LoVo (cell line): Measurements from ENCODE around the gene GSC.
"Not testable (repeated sequence)": the region's sequence is repeated elsewhere in the genome, so short reads cannot be mapped to it uniquely, and the experiment has no call there.

Experiments used
- DNase-seq: peaks from one replicate; pipeline ENCODE4 v3.0.0-alpha.2; 2016; ENCODE audit warnings: low spot score

The GSC gene

GRCh38 chr14:94771906-94772490 is 2.1 kb upstream of the GSC start:
- DNase-seq, result no peak

GRCh38 chr14:94771158-94771905 is 1.4 kb upstream of the GSC start:
- DNase-seq, result no peak

DNA sequence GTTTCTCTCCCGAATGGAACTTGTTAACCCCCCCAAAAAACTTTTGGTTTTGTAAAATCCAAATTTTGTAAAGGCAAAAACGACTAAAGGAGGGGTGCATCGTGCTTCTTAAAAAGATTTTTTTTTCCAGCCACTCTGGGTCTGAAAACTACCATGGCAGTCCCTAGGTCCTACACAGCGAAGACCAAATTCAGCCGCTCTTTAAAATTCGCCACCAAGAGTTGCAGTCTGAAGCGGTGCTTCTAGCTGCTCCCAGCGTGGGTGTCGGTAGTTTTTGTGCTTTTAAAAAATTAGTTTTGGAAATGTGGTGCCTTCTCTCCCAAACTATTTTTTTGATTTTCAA is 873 bp upstream of the GSC start:
- DNase-seq, result no peak

GRCh38 chr14:94770251-94770749 is 387 bp upstream of the GSC start:
- no peak for DNase-seq

- DNase-seq, result no peak
Observed at GRCh38 chr14:94768521-94769390, 1.2 kb downstream of the GSC start.

DNA sequence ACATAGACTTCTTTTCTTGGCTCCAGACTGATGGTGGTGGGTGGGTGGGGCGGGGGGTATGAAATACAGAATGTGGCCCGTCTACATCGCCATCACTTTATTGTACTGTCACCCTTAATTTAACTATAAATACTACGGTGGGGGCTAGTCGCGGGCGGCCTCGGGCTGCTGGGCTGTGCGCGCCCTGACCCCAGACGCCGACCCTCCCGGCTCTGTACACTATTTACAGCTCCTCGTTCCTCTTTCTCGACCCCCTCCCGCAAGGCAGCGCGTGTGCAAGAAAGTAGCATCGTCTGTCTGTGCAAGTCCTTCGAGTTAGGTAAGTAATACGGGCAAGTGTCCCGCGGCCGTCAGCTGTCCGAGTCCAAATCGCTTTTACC is 1.8 kb downstream of the GSC start:
- DNase-seq, result no peak

DNA sequence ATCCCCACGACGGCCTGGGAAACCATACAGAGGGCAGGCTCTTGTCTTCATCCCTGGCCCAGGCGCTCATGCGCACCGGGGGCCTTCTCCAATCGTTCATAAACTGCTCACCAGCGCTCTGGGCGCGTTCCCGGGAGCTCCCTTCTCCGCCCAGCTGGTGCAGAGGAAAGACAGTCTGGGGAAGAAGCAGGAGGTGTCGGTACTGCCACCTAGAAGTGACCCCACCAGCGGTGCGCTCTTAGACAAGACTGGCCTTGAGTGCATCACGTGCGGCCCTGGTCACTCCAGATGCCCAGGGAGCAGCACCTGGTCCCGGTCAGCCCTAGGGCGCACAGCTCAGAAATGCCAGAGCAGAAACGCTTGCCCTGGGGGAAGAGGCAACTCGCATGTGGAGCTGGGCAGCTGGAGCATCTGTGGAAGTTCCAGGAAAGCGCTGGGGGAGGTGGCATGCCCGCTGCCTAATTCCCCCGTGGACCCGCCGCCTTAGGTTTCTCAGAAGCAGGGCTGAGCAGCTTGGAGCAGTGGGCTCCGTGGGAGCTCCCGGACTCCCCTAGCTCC is 2.5 kb downstream of the GSC start:
- DNase-seq, result no peak

DNA sequence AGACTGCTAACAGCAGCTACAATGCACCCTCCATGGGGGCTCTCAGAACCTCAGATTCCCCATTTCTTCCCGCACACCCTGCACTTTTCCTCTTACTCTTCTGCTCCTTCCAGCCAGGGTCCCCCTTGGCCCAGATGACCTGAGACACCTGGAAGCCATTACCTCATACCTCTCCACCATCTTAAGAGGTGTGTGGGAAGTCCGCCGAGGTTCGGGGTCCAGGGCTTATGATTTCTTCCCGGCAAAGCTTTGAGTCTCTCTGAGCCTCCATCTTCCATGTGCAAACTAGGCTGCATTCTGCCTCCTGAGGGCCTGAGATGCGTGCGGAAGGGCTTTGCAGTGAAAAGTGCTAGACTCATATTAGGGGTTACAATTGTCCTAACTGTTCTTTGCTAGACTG is 5.3 kb downstream of the GSC start:
- DNase-seq, result no peak

- DNase-seq, result no peak
Observed at GRCh38 chr14:94762431-94762830, 7.5 kb downstream of the GSC start.

GRCh38 chr14:94761997-94762377 is 7.9 kb downstream of the GSC start:
- DNase-seq, result no peak

- DNase-seq, result no peak
Observed at GRCh38 chr14:94761348-94761996, 8.4 kb downstream of the GSC start.

DNA sequence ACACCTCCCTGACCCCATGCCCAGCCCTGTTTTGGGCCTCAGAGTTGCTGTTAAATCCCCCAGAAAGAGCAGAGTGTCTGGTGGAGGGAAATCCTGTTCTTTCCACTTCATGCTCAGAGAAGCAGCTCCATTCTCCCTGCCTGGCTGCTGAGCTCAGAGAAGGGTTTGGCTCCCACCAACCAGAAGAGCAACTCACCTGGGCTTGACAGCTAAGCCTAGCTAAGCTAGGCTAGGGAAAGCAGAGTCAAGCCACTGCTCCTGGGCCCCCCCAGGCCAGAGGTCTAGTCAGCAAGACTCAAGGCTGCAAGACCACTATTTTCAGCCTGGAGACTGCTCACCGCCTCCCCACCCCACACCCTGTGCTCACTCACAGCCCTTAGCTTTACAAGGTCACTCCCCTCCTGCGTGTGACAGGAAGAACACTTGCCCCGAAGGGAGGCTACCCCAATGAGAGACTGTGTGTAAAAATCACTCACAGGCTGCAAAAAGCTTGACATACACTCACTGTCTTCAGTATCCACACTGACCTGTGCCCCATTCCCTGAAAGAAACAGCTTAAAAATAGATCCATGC is 13.5 kb downstream of the GSC start:
- no peak for DNase-seq

GRCh38 chr14:94754391-94754942 is 15.4 kb downstream of the GSC start:
- no peak for DNase-seq

- no peak for DNase-seq
Observed at GRCh38 chr14:94752591-94753436, 17.1 kb downstream of the GSC start.

DNA sequence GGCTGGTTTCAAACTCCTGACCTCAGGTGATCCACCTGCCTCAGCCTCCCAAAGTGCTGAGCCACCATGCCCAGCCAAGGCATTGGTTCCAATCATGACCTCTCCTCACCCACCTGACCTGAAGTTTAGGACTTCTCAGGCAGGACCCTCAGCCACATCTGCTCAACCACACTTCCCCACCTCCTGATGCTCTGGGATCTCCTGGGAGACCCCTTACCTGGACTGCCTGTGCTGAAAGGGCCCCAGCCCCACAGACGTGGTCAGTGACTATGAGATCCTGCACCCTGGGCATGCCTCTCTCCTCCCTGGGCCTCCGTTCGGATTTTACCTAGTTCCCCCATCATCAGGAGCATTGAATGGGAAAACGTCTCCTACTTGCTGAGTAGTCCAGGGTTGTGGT is 18.0 kb downstream of the GSC start:
- DNase-seq, result no peak

DNA sequence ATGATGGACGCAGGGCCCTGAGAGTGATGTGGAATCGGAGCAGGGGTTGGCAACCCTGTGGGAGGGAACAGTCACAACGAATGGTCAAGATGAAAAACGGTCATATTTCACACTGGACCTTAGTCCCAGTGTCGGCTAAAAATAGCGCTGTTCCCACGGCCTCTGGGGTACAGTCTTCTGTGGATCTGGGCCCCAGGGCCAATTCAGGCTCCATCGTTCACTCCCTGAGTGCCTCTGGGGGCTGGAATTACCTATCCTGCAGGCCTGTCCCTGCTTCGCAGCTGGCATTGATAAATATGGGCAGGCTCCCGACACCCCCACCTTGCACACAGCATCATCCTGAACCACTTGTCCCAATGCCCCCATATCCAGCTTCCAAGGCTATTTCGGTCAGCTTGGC is 18.6 kb downstream of the GSC start:
- no peak for DNase-seq

- no peak for DNase-seq
Observed at GRCh38 chr14:94750371-94750770, 19.5 kb downstream of the GSC start.

DNA sequence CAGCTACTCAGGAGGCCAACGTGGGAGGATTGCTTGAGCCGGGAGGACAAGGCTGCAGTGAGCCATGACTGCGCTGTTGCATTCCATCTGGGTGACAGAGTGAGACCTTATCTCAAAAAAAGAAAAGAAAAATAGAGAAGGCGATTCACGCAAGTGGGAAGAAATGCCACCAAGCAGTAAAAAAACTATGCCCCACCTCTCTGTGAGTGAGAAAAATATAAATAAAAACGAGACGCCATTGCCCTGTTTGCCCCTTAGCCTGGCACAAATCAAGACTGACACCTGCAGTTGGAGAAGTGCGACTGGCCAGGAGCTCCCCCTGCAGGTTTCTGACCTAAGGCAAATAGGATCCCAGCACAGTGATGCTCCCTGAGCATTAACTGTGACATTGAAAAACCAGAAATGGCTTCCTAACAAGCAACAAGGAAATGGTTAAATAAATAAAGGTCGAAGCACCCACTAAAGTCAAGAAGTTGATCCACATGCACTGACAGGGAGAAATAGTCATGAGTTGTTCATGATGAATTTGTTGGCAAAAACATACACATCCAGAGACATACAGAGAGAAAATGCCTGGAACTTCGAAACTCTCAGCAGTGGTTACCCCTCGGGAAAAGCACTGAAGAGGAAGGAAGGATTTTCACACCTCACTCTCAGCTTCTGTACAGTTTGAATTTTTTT is 21.1 kb downstream of the GSC start:
- peak; percentile 49 for DNase-seq

DNA sequence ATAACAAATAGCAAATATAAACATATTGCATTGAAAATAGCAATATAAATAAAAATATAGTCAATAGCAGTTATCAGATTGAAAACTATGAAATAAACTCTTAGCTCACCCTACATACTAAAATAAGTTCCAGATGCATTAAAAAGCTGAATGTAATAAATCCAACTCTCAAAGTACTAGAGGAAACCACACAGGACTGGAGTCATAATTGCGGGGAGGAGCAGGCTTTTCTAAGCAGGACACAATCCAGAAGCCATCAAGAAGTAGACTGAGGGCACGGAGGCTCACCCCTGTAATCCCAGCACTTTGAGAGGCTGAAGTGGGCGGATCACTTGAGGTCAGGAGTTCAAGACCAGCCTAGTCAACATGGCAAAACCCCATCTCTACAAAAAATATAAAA is 22.2 kb downstream of the GSC start:
- DNase-seq, result no peak

DNA sequence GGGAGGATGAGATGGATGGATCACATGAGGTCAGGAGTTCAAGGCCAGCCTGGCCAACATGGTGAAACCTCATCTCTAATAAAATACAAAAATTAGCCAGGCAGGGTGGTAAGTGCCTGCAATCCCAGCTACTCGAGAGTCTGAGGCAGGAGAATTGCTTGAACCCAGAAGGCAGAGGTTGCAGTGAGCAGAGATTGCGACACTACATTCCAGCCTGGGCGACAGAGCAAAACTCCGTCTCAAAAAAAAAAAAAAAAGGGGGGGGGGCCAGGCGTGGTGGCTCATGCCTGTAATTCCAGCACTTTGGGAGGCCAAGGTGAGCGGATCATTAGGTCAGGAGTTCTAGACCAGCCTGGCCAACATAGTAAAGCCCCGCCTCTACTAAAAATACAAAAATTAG is 22.8 kb downstream of the GSC start:
- not testable (repeated sequence) for DNase-seq
